ENCODE measurements around the gene ZBTB7C.

ZBTB7C gene

GRCh38 chr18:48160622-48161021, 248.6 kb downstream of the ZBTB7C start (continued):
- TF ChIP-seq ZNF518A (tag by site-specific recombination; conservative IDR thresholded peaks at IDR 0.05; ENCODE audit: low read depth) (no peak), HOXC10 (CRISPR knock-in tag; IDR thresholded peaks at IDR 0.05) (no peak), ZNF664 (tag by site-specific recombination; IDR thresholded peaks at IDR 0.05) (no peak)

GRCh38 chr18:48159816-48160215, 249.4 kb downstream of the ZBTB7C start:
- Histone ChIP-seq H3K27ac (ENCODE audit: extremely low read depth, low read depth, low read length) (no peak overlapping the region), H3K9me3 (ENCODE audit: control insufficient read depth, insufficient read depth, low read depth, low read length) (no peaks in the 10 kb centered on the region), H3K4me3 (ENCODE audit: low read depth, low read length) (no peak overlapping the region), H3K4me1 (ENCODE audit: control insufficient read depth, insufficient read depth, low read length) (peaks cover 9% of the 10 kb centered on the region; the same call in 1 of the 2 replicates), H3K36me3 (ENCODE audit: control insufficient read depth in 2 of 2, insufficient read depth in 1 of 2, low read length in 2 of 2) (no peaks in the 10 kb centered on the region)
- ChIA-PET POLR2A (no interaction called here), CTCF (interaction anchor here (0.7 to 1.4 kb wide), 2 partner anchors 71 to 287 kb away, joined by 3 to 4 read pairs; no protein-coding TSS in a partner anchor)
- TF ChIP-seq ZNF670 (tag by site-specific recombination; IDR thresholded peaks at IDR 0.05; ENCODE audit: low read depth), result no peak
- no peak for TF ChIP-seq ZBTB49 (tag by site-specific recombination; IDR thresholded peaks at IDR 0.05; ENCODE audit: low read depth)
- no peak for TF ChIP-seq CTCF (tag by site-specific recombination; IDR thresholded peaks at IDR 0.05)
- TF ChIP-seq ZSCAN18 (tag by site-specific recombination; IDR thresholded peaks at IDR 0.05), result no peak
- TF ChIP-seq ZNF146 (tag by site-specific recombination; IDR thresholded peaks at IDR 0.05), result no peak
- TF ChIP-seq HOXD13 (CRISPR knock-in tag; IDR thresholded peaks at IDR 0.05; ENCODE audit: borderline replicate concordance), result no peak
- TF ChIP-seq MZF1 (tag by site-specific recombination; IDR thresholded peaks at IDR 0.05; ENCODE audit: borderline replicate concordance), result no peak
- TF ChIP-seq ZEB2 (tag by site-specific recombination; IDR thresholded peaks at IDR 0.05), result no peak
- no peak for TF ChIP-seq ZNF133 (tag by site-specific recombination; IDR thresholded peaks at IDR 0.05)
- TF ChIP-seq ZNF600 (tag by site-specific recombination; IDR thresholded peaks at IDR 0.05), result no peak
- TF ChIP-seq ZNF10 (tag by site-specific recombination; IDR thresholded peaks at IDR 0.05), result no peak
